Daoy (cell line): ENCODE data around the gene CENPS. TPM values are rescaled to one million over a fixed set of nuclear protein-coding genes. Genes with fewer than 3 reads are reported as not detected.
A peak's percentile ranks its signal among the peaks of the same experiment; 100 is the strongest.
"Not testable (repeated sequence)": the region's sequence is repeated elsewhere in the genome, so short reads cannot be mapped to it uniquely, and the experiment has no call there.

Experiments
- DNase-seq: peaks from one replicate; pipeline ENCODE4 v3.0.0-alpha.2; 2015; ENCODE audit warnings: low read depth
- total RNA-seq: library from RNA; depleted of rRNA; stranded (reverse); fragments of >200 nt; shearing (Covaris generic); gene quantifications from 2 replicates; pipeline ENCODE4 v1.2.3, GENCODE V29; 2014

CENPS gene
- total RNA-seq, 1 experiment from 2014 or later, result 19.1 TPM

GRCh38 chr1:10419351-10419750, 10.9 kb upstream of the CENPS start:
- no peak for DNase-seq

GRCh38 chr1:10421637-10422036, 8.6 kb upstream of the CENPS start:
- DNase-seq, result no peak

GRCh38 chr1:10424034-10424433, 6.2 kb upstream of the CENPS start:
- no peak for DNase-seq

GRCh38 chr1:10424651-10425050, 5.6 kb upstream of the CENPS start:
- no peak for DNase-seq

GRCh38 chr1:10425826-10426534, 4.3 kb upstream of the CENPS start:
- DNase-seq, result not testable (repeated sequence)

GRCh38 chr1:10426535-10426848, 3.7 kb upstream of the CENPS start:
- not testable (repeated sequence) for DNase-seq

GRCh38 chr1:10428984-10429383, 1.2 kb upstream of the CENPS start:
- DNase-seq, result no peak

- DNase-seq, result peak; percentile 11
Observed at GRCh38 chr1:10429868-10430215, 391 bp upstream of the CENPS start.

- DNase-seq, result peak; percentile 35
Observed at GRCh38 chr1:10431070-10431730, 967 bp downstream of the CENPS start.

- DNase-seq, result no peak
Observed at GRCh38 chr1:10432910-10433700, 2.9 kb downstream of the CENPS start.

GRCh38 chr1:10433790-10434189, 3.6 kb downstream of the CENPS start:
- DNase-seq, result no peak

- DNase-seq, result no peak
Observed at GRCh38 chr1:10434590-10434989, 4.4 kb downstream of the CENPS start.

GRCh38 chr1:10437052-10437451, 6.8 kb downstream of the CENPS start:
- DNase-seq, result no peak

- DNase-seq, result no peak
Observed at GRCh38 chr1:10438677-10439163, 8.5 kb downstream of the CENPS start.

- no peak for DNase-seq
Observed at GRCh38 chr1:10440305-10440704, 10.1 kb downstream of the CENPS start.

- DNase-seq, result no peak
Observed at GRCh38 chr1:10440794-10441193, 10.6 kb downstream of the CENPS start.

GRCh38 chr1:10444248-10444647, 14.0 kb downstream of the CENPS start:
- no peak for DNase-seq

- DNase-seq, result no peak
Observed at GRCh38 chr1:10444795-10445397, 14.7 kb downstream of the CENPS start.

- DNase-seq, result no peak
Observed at GRCh38 chr1:10446790-10447422, 16.7 kb downstream of the CENPS start.

GRCh38 chr1:10449751-10450150, 19.5 kb downstream of the CENPS start, which contains the start of gene CORT:
Gene CORT, plus strand, starts transcription at chr1:10450031. Its CDS starts 193 bp downstream, at chr1:10450224.
- DNase-seq, result no peak

GRCh38 chr1:10450156-10450814, 20.1 kb downstream of the CENPS start:
- no peak for DNase-seq
